ENCODE measurements around the gene KAZN.

Gene KAZN

DNA sequence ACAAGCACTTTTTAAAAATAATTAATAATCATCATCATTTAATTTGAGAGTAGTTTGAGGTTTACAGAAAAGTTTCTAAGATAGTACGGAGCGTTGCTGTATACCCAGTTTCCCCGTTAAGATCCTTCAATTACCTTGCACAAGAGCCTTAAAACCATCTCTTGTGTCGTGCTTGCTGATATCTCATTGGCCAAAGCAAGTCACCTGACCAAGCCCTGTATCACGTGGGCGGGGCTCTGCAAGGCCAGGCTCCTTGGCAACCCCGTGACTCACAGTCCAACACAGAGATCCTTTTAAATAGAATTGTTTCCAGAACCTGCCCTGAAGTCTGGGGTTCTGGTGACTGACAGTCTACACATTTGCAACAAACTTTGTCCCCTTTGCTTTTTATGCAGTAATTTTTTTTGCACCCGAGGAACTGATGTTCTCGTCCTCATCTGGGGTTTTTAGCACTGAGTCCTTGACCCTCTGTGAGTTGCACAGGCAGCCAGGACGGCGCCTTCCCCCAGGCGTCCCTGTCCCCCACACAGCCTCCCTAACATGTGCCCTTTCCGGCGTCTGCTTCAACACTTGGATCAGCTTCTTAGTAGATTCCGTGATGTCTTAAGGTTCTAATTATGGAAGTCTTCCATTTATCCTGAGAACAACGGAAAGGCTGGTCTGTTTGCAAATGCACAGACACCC, 371.8 kb downstream of the KAZN start:
- DNase-seq: no peak

DNA sequence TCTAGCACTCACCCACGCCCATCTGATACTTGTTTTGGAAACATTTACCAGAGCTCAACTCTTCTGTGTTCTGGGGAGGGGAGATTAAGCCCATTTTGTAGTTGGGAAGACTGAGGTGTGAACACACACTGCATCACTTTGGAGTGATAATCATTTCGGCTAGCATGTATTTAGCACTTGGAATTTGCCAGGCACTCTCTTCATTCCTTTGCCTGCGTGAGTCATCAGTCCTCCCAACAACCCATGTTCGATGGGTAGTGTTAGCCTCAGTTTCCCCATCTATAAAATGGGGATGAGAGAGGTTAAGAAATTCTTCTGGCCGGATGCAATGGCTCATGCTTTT, 372.3 kb downstream of the KAZN start:
- DNase-seq: no peak

DNA sequence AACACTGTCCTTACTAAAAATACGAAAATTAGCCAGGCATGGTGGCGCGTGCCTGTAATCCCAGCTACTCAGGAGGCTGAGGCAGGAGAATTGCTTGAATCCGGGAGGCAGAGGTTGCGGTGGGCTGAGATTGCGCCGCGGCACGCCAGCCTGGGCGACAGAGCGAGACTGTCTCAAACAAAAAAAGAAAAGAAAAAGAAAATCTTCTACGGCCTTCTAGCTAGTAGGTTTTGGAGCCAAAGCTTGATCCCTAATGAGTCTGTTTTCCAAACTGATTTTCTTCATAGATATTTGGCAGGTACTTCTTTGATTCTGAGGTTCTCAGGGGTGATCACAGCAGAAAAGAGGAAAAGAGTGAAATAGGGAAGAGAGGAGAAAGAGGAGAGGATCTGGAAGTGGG, 372.7 kb downstream of the KAZN start:
- no peak for DNase-seq

DNA sequence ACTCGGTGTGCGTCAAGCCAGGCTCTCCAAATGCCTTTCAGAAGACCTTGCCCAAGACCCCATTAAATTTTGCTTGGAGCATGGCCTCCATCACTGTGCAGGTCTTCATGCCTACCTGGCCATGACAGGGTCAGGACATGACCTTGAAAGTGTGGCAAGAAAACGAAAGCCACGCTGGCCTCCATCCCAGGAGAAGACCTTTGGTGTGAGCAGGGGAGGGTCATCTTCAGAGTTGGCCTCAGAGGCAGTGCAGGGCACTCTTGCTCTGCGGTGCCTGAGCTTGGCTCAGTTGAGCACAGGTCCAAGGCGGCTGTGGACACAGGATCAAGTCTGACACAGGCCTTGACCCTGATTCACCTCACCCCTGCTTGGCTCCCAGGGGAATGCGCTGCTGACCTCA, 373.6 kb downstream of the KAZN start:
- DNase-seq: no peak

DNA sequence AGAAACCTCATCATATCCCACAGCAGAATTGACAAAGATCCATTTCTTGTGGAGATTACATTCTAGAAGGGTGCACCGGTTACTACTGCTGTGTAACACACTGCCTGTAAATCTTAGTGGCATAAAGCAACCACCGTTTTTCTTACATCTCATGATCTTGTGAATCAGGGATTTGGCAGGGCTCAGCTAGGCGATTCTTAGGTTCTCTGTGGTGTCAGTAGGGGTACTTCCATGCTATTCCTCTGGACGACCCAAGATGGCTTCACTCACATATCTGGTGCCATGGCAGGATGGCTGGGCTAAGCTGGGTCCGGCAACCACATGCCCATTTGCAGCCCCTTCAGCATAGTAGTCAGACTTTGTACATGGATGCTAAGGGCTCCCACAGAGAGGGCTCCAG, 375.3 kb downstream of the KAZN start:
- no peak for DNase-seq

DNA sequence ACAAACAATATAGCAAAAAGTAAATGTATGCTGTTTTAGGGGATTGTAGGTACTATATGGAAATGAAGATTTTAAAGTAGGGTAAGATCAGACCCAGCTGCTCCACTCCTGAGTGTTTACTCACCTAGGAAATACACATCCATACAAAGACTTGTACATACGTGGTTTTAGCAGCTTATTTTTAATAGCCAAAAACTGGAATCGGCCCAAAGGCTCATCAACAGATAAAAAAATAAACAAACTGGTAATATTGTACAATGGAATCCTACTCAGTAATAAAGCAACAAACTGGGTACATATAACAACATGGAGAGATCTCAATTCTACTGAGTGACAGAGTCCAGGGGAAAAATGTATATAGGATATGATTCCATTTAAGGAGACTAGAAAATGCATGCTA, 375.9 kb downstream of the KAZN start:
- DNase-seq: no peak

DNA sequence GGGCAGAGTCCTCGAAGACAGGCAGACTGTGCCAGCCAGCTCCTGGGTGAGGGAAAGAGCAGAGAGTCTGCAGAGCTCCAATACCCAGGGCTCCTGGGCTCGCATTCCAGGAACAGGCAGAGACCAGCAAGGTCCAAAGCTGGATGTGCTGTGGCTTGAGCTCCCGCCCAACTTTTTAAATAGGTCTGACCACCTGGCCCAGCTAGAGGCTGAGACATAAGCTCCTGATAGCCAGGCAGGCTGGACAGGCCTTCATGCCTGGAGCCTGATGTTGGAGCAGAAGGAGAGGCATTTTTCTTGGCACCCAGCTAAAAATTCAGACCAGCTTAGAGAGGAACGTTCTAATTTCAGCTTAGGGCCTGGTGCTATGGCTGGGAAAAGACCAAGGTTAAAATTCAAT, 376.6 kb downstream of the KAZN start:
- no peak for DNase-seq

DNA sequence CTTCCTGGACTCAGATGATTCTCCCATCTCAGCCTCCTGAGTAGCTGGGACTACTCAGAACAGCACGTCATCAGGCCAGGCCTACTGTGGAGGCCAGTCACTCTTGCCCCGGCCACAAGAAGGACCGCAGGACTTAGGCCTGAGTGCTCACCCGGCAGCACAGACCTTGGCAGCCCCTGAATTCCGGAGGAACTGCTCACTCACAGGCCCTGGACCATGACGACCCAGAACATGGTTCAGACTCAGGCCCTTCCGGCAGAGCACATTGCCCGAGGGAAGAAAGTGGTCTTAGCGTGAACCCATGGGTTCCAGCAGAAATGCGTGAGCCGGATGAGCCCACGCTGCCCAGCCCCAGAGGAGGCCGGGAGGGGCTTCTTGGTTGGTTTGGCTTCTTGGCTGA, 377.8 kb downstream of the KAZN start:
- DNase-seq: no peak

DNA sequence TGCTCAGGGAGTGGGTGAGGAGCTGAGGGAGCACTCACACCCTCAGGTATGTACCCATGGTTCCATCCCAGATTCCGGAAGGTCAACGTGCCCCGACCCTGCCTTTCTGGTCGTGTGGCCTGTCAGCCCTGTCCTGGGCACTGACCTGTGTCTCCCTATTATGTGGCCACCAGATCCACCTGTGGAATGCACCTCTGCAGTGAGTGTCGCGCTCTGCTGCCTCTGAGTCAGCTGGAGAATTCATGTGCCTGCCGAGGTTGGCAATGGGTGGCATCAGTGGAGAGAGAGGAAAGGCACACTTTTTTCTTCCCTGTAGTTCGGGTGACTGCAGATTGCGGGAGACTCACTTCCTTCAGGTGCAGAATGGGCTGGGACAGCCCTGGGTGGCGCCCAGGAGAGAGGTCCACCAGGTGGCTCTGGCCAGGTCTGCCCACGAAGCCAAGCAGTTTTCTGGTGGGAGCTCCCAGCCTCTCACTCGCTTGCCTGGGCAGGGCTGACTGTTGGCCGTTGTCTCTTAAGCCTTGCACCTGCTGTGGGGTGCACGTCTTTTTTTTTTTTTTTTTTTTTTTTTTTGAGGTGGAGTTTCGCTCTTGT, 378.9 kb downstream of the KAZN start:
- no peak for DNase-seq

DNA sequence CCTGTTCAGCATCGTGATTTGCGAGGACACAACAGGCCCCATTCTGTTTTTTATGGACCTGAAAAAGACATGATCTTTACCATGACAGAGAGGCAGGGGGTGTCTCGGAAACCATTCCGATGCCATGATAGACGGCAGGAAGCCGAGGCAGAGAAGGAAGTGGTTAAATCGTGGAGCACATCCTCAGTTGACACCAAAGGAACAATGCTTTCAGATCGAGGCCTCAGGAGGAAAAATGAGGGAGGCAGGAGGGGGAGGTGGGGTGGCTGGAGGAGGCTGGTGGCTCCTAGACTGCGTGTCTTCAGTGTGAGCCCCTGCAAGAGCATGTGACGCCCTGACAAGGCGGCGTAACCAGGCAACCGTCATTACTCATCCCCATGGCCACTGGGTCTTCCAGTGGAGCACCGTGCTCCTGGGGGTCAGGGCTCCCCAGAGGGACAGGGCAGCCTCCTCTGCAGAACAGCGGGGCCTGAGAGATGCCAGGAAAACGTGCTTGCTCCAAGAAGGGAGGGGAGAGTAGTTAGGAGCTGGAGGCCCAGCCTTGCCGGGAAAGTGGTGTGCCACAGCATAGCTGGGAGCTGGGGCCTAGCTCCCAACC, 382.2 kb downstream of the KAZN start:
- no peak for DNase-seq

DNA sequence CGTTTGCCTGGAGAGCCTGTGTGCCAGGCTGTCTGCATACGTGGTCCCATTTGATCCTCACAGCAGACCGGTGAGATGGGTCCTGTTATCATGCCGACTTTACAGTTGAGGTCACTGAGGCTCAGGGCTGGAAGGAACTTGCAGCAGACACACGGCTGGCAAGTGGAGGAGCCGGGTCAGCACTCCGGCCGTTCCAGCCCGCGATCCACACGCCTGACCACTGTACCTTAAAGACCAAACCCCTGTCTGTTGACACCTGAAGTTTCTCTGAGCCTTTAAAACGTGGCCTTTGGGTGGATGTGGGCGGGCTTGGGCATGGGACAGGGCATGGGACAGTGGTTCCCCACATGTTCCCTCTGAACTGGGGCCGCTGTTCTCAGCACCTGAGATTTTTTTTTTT, 383.5 kb downstream of the KAZN start:
- DNase-seq: no peak

DNA sequence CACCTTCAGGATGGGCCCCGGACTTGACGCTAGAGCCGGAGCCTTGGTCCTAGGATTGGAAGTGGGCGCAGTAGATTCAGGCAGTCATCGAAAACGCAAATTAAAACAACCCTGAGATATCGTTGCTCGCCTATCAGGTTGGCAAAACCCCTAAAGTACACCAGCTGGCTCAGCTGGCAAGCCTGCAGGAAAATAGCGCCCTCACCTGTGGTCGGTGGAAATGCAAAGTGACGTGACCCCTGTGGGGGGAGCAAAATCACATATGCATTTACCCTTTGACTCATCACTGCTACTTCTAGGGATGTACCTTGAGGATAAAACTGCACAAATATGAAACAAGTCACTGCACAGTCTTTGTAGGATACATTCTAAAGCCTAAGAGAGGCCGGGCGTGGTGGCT, 384.8 kb downstream of the KAZN start:
- DNase-seq: no peak

DNA sequence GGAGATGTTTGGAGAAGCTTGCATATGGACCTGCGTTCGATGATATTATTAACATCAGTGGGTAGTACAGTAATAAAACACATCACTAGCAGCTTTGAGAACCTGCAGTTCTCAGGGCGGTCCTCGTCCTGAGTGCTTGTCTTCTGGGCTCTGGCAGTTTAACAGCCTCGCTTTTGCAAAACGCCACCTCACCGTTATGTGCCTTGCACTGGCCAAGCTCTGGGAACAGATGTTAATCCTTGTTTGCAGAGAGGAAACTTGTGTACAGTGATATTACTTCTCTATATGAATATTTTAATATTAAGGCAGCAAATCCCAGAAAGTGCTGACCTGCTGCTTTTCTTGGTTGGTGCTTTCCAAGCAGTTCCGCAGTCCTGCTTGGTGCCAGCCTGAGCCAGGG, 387.7 kb downstream of the KAZN start:
- DNase-seq: no peak

DNA sequence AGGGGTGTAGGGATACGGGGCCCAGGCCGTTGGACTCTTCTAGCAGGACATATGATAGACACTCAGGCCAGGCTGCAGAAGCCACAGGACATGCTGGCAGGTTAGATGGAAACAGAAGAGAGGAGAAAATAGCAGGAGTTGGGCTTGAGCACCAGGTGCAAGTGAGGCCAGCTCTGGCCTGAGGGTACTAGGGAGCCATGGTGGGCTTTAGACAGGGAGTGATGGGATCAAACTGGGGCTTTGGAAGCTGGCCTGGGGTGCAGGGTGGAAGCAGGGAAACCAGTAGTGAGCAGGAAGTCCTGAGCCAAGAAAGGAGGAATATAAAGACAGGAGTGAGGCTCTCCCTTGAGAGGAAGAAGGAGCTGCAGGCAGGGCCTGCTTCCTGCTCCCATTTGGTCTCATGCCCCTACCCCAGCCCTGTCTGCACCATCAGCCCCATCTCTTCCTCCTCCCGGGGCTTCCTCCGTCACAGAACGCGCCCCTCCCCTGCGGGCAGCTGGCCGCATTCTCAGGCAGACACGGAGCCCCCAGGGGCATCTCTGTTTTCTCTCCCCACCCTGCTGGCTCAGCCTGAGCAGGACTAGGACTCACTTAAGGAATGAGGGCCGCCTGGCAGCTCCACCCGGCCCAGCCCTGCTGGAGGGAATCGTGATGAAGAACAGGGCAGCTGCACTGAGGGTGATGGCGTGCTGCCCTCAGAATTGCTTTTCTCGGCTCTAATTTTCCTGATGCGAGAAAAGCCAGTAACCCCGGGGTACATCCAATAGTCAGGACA, 389.5 kb downstream of the KAZN start:
- DNase-seq: no peak

DNA sequence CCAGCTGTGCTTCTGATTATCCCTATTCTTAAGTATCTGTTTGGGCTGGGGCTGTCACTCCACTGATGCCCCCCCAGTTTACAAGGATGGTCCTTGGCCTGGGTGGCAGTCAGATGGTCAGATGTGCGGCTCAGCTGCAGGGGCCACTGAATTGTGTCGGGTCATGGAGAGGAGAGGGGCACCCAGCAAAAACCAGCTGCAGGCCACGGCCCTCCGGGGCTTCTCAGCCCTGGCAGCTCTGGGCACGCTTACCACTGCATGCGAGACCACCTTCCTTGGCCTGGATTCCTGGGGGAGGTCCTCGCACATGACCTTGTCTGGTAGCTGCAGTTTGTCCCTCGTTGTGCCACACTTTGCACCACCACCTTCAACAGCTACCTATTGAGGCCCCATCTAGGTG, 390.2 kb downstream of the KAZN start:
- no peak for DNase-seq

DNA sequence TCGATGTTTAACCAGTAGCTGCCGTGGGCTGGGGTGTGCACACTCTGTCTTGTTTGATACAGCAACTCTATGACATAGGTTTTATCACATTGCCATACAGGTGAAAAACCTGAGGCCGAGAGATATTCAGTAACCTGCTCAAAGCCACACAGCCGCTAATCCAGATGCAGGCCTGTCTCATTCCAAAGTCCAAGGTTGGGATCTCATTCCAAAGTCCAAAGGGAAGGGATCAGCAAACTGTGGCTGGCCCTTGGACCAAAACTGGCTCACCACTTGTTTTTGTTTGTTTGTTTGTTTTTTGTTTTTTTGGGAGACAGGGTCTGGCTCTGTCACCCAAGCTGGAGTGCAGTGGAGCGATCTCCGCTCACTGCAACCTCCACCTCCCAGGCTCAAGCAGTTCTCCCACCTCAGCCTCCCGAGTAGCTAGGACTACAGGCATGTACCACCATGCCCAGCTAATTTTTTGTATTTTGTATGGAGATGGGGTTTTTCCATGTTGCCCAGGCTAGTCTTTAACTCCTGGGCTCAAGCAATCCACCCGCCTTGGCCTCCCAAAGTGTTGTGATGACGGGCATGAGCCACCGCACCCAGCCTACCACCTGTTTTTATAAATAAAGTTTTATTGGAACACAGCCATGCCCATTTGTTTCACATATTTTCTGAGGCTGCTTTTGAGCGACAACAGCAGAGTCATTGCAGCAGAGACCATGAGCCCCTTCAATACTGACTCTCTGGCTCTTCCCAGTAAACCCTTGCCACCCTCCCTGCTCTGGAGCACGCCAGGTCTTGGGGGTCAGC, 391.6 kb downstream of the KAZN start:
- DNase-seq: no peak

DNA sequence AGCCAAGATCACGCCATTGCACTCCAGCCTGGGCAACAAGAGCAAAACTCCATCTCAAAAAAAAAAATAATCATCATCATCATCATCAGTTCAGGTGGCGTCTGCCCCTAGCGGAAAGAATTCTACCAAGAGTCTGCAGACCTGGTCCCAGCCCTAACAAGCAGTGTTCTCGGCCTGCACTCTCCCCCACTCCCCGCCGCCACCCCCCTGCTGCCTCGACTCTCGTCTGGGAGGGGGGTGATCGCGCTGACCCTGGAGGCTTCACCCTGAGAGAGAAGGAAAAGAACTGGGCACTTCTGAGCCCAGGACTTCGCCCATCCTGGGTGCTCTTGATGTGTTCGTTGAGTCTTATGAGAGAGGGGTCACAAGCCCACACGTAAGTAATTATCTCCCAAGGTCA, 394.9 kb downstream of the KAZN start:
- DNase-seq: no peak

DNA sequence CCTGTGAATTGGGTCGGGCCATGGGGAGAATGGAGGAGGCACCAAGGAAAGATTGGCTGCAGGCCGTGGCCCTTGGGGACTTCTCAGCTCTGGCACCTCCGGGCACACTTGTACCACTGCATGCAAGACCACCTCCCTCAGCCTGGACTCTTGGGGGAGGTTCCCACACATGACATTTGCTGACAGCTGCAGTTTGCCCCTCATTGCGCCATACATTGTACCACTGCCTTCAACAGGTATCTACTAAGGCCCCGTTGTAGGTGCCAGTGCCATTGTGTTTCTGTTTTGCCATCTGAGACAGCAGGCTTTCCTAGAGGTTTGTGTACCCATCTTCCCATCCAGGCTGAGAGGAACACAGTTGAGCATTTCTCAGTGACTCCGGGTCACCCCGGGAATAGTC, 395.7 kb downstream of the KAZN start:
- DNase-seq: no peak

DNA sequence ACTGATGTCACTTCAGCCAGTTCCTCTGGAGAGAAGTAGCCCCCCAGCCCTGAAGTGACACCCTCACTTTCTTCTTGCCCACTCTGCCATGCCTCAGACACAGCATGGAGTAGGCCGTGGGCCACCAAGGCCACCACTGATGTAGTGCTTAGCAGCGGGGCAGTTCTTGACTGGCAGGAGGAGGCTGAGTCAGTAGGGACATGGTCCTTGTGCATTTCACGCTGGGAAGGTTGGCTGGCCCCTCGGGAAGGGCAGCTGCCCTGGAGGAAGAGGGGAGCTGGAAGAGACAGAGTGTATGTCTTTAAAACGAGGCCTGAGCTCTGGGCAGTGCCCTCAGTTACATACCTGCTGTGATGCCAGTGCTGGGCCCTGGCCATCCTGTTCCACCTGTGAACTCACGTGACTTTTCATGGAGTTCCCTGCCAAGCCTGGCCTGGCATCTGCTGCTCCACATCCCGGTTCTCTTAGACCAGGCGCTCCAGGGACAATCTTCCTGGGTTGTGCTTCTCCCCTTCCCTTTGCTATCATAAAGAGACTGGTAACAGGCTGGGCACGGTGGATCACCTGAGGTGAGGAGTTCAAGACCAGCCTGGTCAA, 396.5 kb downstream of the KAZN start:
- no peak for DNase-seq

DNA sequence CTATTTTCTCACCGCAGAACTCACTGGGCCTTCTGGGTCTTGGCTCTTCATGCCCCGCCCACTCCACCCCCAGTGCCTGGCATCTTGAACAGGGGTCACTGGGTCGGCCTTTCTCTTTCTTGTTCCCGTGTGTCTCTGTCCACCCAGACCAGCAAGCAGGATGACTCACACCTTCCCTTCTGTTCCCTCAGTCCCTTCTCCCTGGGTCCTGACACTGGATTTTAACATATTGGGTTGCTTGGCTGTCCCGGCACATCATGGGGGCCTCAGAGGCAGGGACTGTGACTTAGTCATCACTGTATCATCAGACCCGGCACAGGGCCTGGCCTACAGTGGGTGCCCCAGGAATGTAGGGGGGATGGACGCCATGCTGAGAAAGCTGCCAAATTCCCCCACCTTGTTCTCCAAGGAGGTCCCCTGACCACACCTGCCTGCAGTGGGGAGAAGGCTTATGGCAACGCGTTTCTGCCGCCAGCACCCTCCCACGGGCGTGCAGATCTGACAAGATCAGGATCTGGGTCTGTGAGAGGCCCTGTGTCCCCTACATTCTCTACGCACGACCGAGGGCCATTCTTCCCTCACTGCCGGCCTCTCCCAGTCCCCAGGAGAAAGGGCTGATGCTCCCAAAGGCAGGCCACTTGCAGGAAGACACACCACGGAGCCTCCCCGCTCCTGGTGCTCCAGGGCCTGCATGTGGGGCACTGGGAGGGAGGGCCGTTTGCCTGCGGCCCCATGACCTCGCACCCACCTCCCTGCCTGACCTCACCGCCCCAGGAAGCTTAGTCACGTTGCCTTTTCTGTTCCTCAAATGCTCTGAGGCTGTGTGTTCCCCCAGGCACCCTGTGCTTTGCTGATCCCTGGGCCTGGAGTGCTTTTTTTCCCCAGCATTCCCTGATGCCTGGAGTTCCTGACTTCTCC, 397.9 kb downstream of the KAZN start:
- DNase-seq: no peak

DNA sequence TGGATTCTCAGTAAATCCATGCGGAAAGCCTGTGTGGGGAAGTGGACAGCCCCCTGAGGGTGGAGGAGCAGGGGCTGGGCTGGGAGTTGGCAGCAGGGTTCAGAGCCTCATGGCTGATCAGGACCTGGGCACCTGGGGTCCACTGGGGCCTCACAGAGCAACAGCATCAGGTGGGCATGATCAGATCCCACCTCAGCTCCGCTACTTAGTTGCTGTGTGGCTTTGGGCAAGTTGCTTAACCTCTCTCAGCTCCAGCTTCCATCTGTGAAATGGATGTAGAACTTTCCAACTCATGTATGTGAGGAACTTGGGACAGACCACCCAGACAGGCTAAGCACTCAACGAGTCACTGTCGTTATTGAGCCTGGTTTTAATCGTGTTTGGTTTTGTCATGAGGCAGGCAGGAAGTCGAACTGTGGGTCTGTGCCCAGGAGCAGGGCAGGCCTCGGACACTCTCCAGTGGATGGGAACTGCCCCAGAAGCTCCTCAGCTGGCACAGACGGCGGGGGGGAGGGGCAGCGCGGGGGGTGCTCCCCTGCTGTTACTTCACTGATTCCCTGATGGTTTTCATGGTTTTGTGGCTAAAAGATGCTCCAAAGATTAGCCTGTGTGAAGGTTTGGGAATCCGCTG, 399.3 kb downstream of the KAZN start:
- DNase-seq: no peak

Data from activated CD8-positive, alpha-beta memory T cell treated with anti-CD3 and anti-CD28 coated beads for 24 hours (primary cell).